Diencephalon (tissue), 1 donor: ENCODE measurements around the gene MAD1L1. TPM values are rescaled to one million over a fixed set of nuclear protein-coding genes. Genes with fewer than 3 reads are reported as not detected.

ENCODE experiments used
- small RNA-seq: library from RNA; depleted of rRNA; stranded (forward); fragments of <200 nt; gene quantifications from one replicate; pipeline ENCODE3, GENCODE V24; 2014
- total RNA-seq: library from RNA; depleted of rRNA; stranded (reverse); fragments of >200 nt; gene quantifications from one replicate; pipeline ENCODE4 v1.2.3, GENCODE V29; 2014

The MAD1L1 gene
- total RNA-seq: 32.3 TPM

DNA sequence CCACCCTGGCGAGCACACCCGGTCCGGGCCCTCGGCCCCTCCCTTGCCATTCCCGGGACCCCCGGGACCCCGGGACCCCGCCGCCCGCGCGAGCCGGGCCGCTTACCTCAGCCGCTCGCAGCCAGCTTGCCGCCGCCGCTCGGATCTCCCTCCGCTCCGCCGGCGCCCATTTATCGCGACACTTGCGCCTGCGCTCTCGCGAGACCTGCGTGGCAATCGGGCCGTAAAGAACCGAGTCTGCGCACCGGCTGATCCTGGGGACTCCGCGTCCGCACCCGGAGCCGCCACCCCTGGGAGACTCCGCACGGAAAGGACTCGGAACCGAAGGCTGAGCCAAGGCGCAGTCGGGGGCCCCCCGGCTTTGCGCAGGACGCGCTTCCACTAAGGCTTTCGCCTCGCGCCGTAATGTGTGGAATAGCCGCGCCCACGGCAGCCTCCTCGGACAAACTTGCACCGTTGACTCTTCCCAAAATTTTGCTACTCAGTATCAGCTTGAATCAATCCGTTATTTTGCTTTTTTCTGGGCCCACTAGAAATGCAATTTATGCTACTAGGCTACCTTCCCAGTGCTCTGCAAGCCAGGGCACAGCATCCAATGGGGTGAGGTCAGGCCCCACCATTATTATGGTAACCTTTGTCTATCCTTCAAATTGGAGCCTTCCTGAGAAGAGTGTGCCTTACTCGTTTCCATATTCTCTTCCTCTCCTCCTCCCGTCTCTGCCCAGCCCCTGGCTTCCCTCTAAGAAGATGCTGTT, at the start of gene MAD1L1:
Gene MAD1L1, minus strand, starts transcription at position 180 of the 755 bp plus-strand sequence. CDS start 2,812 bp downstream, outside the sequence.

DNA sequence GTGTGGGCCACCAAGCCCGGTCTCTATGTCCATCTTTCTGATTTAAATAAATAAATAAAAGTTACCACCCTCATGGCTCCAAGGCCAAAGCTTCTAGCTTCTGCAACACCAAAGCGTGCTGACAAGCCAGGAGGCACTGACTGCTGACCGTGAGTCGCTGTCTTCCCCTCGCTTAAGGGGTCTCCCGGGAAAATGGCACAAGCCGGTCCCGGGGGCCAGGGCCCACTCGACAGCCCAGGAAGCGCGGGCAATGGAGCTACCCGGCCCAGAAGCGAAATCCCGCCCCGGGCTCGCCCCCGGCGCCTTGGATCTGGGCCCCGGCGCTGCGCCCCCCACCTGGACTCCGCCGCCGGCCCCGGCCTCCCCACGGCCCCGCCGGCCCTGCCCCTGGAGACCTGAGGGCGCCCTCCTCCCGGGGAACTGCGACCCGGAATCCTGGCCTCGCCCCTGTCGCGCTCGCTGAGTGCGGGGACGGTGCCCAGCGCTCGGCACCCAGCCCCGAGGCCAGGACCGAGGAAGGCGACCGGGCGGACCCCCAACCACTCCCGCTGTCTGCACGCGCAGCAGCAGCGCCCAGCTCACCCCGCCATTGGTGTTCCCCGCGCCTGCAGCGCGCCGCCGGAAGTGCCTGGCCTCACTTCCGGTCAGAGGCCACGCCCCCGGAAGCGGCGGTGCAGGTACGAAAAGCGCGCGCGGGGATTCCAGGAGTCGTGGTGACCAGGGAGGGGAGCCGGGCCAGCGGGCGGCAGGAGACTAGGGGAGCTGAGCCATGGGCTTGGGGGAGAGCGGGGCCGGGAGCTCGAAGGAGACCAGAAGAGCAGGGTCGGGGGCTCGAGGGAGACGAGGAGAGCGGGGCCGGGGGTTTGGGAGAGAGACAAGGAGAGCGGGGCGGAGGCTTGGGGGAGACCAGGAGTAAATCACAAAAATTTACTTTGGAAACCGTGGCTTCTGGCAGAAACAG, 9.1 kb upstream of the MAD1L1 start, which contains the start of the genes MRM2 and NUDT1:
Gene MRM2, minus strand, starts transcription at position 626 of the 961 bp plus-strand sequence. Its CDS starts 36 bp downstream, at position 590.
Gene NUDT1, plus strand, starts transcription at position 647 of the 961 bp plus-strand sequence. CDS start 2,349 bp downstream, outside the sequence.

Small RNA genes within 50 kb of the gene (small RNA-seq; reads per million reads assigned to genes)
- gene MIR4655: not detected

Other genes with a start within 250 kb of the MAD1L1 start
- 19.8 TPM for gene MRM2, start 9.3 kb upstream of the MAD1L1 start, total RNA-seq
- gene NUDT1, start 9.3 kb upstream of the MAD1L1 start, total RNA-seq: 15.5 TPM
- gene SNX8, start 81.5 kb upstream of the MAD1L1 start, total RNA-seq: 8.3 TPM
- 73.1 TPM for gene EIF3B, start 121.9 kb upstream of the MAD1L1 start, total RNA-seq
- 3.5 TPM for gene CHST12, start 170.7 kb upstream of the MAD1L1 start, total RNA-seq
- gene GRIFIN, start 243.5 kb upstream of the MAD1L1 start, total RNA-seq: not detected